Fibroblast of the aortic adventitia (primary cell): ENCODE data around the gene C2CD4D. TPM values are rescaled to one million over a fixed set of nuclear protein-coding genes. Genes with fewer than 3 reads are reported as not detected.
"Not testable (repeated sequence)": the region's sequence is repeated elsewhere in the genome, so short reads cannot be mapped to it uniquely, and the experiment has no call there.

Experiments
- DNase-seq: peaks from one replicate; pipeline ENCODE4 v3.0.0-alpha.2; 2010; ENCODE audit warnings: low read depth
- H3K4me3 ChIP-seq: 2 replicates; pipeline ENCODE4 v1.5.1; 2011; ENCODE audit warnings: low read depth, mild to moderate bottlenecking, control low read depth, low read length, moderate library complexity
- CTCF ChIP-seq: IDR thresholded peaks from 2 replicates; pipeline ENCODE4 v1.5.1; 2011; ENCODE audit warnings: mild to moderate bottlenecking, low read length, control low read depth, inconsistent platforms; ENCODE audit not compliant: insufficient read depth
- total RNA-seq: library from RNA; depleted of rRNA; stranded (reverse); fragments of >200 nt; gene quantifications from 2 replicates; pipeline ENCODE4 v1.2.3, GENCODE V29; 2012; ENCODE audit warnings: low replicate concordance

C2CD4D gene
- total RNA-seq, 1 donor: not detected

DNA sequence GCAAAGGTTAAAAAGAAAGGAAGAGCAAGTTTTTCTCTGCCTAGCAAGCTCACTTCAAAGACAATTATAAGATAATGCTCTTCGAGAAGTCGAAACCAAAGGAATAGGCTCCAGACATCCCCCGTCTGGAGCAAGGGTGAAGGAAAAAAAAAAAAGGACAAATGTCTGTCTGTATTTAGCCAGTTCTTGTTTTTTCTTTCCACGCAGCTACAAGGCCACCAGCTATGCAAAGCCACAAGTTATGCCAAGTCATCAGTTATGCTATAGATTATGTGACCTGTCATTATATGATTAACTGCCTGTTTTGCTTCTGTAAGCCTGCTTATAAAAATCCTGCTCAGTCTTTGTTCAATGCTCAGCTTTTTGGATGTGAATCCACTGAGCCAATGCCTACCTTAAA is 16.3 kb upstream of the C2CD4D start:
- no peak overlapping the region for H3K4me3 ChIP-seq
- TF ChIP-seq CTCF: no peak
- no peak for DNase-seq

DNA sequence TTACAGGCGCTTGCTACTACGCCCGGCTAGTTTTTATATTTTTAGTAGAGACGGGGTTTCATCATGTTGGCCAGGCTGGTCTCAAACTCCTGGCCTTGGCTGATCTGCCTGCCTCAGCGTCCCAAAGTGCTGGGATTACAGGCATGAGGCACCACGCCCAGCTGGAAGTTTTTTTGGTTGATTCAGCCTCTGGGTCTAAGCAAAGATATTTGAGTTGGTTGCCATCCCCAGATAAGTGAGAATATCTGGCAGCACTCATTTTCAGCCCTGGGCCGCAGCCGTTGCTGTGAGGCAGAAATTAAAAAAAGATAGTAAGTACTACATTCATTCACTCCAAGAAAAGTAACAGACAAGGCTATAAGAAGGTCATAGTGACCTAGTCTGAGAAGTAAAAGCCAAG is 15.9 kb upstream of the C2CD4D start:
- DNase-seq: peak; percentile 81

GRCh38 chr1:151854658-151855057 is 15.0 kb upstream of the C2CD4D start:
- no peak for TF ChIP-seq CTCF
- H3K4me3 ChIP-seq: no peak overlapping the region
- DNase-seq: no peak

More for the DNA sequence above, 15.9 kb upstream of the C2CD4D start:
- H3K4me3 ChIP-seq: not testable (repeated sequence)

DNA sequence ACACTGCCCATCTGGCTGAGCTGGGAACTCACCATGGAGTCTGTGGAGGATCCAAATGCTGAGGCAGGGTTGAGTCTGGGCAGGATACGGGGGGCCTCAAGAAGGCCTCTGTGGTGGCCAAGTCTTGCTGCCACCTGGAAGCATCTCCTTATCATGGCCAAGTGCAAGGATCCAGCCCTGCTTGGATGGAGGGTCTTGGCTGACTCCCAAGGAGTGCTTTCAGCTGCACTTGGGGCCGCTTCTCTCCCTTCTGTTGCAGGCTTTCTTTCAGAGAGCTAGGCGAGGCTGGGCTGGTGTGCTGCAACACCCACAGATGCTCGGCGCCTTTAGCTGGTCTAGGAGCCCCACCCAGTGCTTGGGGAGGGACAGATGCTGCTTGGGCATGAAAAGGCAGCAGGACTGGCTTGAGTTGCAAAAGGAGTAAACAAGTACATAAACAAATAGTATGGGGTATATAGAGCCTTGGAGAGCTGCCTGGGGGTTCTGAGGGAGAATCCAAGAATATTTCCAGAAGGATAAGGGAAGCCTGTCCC is 13.9 kb upstream of the C2CD4D start, which contains the start of gene THEM5:
Gene THEM5 (minus strand): TSS at position 302 of the 533 bp plus-strand sequence. CDS start 147 bp downstream, at position 155.
- H3K4me3 ChIP-seq: no peak within 1 kb of the TSS
- TF ChIP-seq CTCF: no peak
- DNase-seq: no peak

DNA sequence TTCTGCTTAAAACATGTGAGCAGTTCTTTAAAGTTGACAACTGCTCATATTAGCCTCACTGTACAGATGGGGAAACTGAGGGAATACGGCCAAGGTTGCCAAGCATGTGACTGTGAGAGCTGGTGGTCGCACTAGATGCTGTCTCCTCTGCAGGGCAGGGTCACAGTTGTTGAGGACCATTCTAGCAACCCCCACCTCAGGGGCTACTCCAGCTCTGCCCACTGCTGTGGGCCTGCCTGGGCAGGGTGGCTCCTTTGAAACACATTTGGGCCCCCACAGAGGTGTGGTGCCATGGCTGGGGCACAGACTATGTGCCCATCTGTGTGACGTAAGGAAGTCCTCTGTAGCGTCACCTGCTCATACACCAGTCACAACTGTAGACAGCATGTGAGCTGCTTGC is 13.1 kb upstream of the C2CD4D start:
- TF ChIP-seq CTCF: no peak
- DNase-seq: no peak
- no peak overlapping the region for H3K4me3 ChIP-seq

- no peak for DNase-seq
Observed at GRCh38 chr1:151851886-151852285, 12.3 kb upstream of the C2CD4D start.

GRCh38 chr1:151849871-151850270 is 10.3 kb upstream of the C2CD4D start:
- no peak overlapping the region for H3K4me3 ChIP-seq
- TF ChIP-seq CTCF: no peak
- DNase-seq: no peak

More at GRCh38 chr1:151851886-151852285, 12.3 kb upstream of the C2CD4D start:
- no peak overlapping the region for H3K4me3 ChIP-seq
- no peak for TF ChIP-seq CTCF
